Stimulated activated CD4-positive, alpha-beta T cell treated with anti-CD3 and anti-CD28 coated beads, Interleukin-2, amount 100 ng/mL, for 24 hours (primary cell): ENCODE measurements around the gene ACTG2.

Experiments used
- DNase-seq, 2 donors: peaks; one replicate each; pipeline ENCODE4 v3.0.0-alpha.2; 2020

The ACTG2 gene

GRCh38 chr2:73915437-73915993 is 22.7 kb downstream of the ACTG2 start:
- no peak for DNase-seq

DNA sequence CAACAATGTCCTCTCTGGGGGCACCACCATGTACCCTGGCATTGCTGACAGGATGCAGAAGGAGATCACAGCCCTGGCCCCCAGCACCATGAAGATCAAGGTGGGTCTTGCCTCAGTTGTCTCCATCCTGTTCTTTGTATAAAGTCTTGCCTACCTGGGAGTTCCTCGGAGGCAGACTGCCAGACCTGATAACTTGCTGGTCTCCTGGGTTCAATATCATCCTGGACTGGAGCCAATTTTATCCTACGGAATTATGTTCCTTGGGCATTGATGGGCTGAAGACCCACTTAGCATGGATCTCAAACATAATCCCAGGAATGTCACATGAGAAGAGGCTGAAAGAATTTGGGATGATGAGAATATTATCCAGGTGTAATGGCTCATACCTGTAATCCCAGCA is 23.9 kb downstream of the ACTG2 start:
- DNase-seq: no peak

DNA sequence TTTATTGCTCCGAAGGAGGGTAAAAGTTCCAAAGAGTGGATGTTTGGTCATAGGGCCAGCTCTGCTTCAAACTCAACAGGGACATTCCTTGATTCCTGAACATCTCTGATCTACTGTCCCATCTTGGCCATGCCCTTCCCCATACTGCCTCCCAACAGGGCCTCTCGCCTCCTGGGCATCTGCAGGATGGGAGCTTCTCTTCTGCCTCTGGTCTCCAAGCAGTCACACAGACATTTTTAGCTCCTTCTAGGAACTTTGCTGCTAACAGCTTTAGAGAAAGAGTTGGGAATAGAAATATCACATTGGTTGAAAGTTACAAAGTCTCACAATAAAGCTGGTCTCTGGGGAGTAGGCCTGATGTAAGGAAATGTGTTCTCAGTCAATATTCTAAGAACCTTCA is 24.5 kb downstream of the ACTG2 start:
- no peak for DNase-seq

GRCh38 chr2:73917696-73918207 is 24.9 kb downstream of the ACTG2 start:
- no peak for DNase-seq

DNA sequence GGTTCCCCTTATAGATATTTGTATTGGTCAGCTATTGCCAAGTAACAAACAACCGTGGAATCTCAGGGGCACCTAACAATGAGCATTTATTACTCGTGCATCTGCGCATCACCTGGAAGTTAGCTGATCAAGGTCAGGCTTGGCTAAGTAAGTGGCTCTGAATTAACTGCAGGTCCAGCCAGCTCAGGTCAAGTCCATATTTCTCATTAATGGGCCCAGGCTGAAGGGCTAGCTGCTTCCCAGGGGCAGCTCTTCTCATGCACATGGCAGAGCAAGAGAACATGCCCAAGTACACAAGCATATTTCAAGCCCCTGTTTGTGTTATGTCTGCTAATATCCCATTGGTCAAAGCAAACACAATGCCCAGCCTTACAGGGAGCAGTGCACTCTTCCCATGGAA is 26.0 kb downstream of the ACTG2 start:
- no peak for DNase-seq

- no peak for DNase-seq
Measured at GRCh38 chr2:73919596-73920228, 26.9 kb downstream of the ACTG2 start.

GRCh38 chr2:73920577-73921545 is 28.1 kb downstream of the ACTG2 start:
- peak; percentile 48 to 55 for DNase-seq

GRCh38 chr2:73921581-73921980 is 28.8 kb downstream of the ACTG2 start:
- DNase-seq: no peak

- DNase-seq: no peak
Measured at GRCh38 chr2:73922681-73923080, 29.9 kb downstream of the ACTG2 start.

- DNase-seq: no peak
Measured at GRCh38 chr2:73925033-73925704, 32.4 kb downstream of the ACTG2 start.

DNA sequence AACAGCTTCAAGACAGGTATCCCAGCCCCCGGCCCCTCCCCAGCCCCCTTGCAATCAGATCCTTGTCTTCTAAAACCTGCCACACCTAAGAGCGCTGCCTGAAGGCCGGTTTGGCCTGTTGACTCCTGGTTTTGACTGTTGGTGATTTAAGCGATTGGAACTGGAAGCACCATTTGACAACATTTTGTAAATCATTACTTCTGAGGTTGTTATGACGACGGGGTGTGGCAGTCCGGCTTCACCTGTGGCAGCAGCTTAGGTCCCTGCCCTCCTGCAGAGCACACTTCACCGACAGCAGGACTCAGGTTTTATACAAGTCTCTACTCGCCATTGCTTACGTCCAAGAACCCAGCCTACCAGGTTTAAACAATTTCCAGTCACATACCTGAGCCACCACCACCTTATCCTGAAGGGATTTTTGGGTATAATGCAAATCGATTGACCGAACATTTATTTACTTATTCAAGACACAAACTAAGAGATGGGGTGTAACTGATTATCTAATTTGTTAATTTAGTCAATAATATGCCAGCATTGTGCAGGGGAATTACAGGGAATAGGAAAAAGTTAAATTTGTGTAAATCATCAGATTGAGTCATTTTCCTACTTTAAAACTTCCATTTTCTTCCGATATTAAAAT is 33.2 kb downstream of the ACTG2 start:
- no peak for DNase-seq

GRCh38 chr2:73926493-73927327 is 33.9 kb downstream of the ACTG2 start, which contains the start of gene DGUOK:
Gene DGUOK (plus strand): TSS chr2:73926880. CDS start chr2:73926911, 31 bp downstream.
- peak; percentile 95 to 96 for DNase-seq

DNA sequence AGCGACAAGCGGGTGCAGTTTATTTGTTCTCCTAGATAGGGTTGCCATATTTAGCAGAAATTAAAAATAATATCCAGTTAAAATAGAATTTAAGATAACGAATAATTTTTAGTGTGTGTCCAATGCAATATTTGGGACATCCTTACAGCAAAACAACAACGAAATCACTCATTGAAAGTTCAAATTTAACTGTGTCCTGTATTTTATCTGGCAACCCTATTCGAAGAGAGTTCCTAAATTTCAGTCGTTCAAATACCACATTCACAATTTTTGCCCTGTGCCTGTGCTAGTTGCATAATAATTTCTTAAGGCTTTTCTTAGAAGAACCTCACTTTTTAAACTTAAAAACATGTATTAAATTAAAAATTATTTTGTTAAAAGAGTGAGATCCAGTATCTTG is 34.5 kb downstream of the ACTG2 start:
- no peak for DNase-seq

DNA sequence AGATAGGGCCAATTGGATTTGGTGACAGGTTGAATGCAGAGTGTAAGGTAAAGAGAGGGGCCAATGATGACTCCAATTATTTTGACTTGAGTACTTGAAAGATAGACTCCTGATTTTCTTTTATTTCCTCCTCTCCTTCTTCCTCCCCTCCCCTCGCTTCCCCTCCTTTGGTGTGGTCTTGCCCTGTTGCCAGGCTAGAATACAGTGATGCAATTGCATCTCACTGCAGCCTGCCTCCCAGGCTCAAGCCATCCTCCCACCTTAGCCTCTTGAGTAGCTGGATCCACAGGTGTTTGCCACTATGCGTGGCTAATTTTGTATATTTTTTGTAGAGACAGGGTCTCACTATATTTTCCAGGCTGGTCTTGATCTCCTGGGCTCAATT is 36.1 kb downstream of the ACTG2 start:
- no peak for DNase-seq

GRCh38 chr2:73930386-73930785 is 37.6 kb downstream of the ACTG2 start:
- no peak for DNase-seq

DNA sequence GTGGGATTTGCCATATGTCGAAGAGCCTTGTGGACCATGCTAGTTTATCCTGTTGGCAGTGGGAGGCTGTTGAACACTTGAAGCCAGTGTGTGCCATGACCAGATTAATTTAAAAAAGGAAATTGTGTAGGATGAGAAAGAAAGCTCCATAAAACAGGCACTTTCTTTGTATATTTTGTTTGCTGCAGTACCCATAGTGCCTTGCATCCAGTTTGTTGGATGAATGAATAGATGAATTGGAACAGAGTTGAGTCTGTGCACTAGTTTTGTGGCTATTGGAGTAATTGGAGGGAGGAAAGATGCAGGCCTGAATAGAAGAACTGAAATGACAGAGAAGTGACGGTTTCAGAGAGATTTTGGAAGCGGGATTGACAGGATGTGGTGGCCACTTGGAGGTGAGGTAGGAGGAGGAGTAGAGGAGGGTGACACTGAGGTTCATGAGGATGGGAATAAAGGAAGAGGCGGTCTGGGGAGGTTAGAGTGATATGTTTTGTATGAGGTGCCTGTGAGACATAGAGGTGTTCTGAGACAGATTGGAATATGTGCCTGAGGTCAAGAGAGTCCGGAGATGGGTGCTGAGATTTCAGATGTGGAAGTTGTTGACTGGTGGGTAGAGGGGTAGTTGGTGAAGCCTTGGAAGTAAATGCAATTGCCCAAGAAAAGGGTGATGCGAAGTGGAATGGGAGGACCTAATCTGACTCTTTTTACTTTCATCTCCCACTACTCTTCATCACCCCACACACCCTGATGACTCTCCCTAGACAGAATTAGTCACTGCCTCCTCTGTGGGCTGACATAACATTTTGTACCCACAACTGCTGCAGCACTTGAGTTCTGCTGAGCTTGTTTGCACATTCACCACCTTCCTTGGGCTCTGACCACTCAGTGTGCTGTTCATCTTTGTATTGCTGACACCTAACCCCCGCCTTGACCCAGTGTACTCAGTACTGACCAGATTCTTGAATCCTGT is 39.0 kb downstream of the ACTG2 start:
- peak; percentile 40 to 63 for DNase-seq

DNA sequence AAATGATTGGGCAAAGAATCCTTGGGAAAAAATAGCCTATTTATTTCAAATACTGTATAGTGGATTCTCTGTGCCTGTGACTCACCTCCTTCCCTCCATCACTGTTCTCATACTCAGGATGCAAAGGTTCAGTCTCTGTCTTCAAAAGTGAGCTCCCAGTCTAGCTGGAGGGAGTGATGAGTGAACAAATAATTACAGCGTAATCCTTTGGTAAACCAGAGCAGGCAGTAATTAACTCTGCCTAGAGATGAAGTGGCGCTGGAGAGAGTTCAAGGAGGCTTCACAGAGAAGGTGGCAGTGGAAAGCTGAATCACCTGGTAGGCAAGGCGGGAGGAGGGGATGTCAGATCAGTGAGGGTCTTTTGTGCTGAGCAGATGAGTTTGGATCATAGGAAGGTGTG is 40.4 kb downstream of the ACTG2 start:
- DNase-seq: no peak

GRCh38 chr2:73935641-73936040 is 42.8 kb downstream of the ACTG2 start:
- no peak for DNase-seq

DNA sequence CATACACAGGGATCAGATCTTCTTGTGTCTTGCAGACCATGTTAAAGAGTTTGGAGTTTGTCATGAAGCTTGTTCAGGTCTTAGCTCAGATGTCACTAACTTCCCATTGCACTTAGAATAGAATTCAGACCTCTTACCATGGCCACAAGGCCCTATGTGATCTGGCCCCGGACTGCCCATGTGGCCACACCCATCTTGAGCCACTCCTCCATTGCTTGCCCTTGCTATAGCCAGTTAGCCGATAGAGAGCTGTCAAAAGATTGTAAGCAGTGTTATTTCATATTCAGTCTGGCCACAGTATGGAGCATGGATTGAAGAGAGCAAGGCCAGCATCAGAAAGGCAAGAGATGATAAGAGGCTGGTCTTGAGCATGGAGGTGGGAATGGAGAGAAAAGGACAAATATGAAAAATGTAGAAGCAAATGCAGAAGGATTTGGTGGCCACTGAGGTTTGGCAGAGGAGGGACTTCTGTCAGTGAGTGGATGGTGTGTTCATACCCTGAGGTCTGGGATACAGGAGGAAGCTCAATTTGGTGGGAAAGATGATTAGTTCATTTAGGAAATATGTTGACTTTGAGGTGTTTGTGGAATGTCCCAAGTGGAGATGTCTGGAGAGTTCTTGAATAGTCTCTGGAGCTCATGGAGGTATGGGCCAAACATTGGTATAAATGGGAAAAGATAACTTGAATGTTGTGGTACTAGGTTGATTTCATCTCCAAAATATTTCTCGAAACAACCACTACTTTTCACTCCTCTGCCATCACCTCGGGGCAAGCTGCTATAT is 44.5 kb downstream of the ACTG2 start:
- no peak for DNase-seq
